Keratinocyte (primary cell): Measurements from ENCODE around the gene WDR6. TPM values are rescaled to one million over a fixed set of nuclear protein-coding genes. Genes with fewer than 3 reads are reported as not detected.

Experiments
- DNase-seq: peaks from one replicate; pipeline ENCODE4 v3.0.0-alpha.2; 2011; ENCODE audit warnings: low read depth, missing footprints, low spot score
- FAIRE-seq: peaks from 2 replicates; lab custom pipeline; 2011; peaks lifted over from hg19 to GRCh38; lab: Jason Lieb, UNC
- H2AFZ ChIP-seq: 2 replicates; pipeline ENCODE4 v1.6.0; 2012; ENCODE audit warnings: low read length, control low read depth, inconsistent platforms; ENCODE audit not compliant: control insufficient read depth
- H3K27ac ChIP-seq: 2 replicates; pipeline ENCODE4 v1.5.1; 2011; ENCODE audit warnings: low read length; ENCODE audit not compliant: control insufficient read depth, insufficient read depth
- H3K27me3 ChIP-seq: 3 replicates; pipeline ENCODE4 v1.6.0; 2011; ENCODE audit warnings: low read length; ENCODE audit not compliant: control insufficient read depth, insufficient read depth; ENCODE audit errors: extremely low read depth
- H3K36me3 ChIP-seq, 2 experiments: 2 replicates in 1 of 2; 3 replicates in 1 of 2; pipeline ENCODE4 v1.5.1; 2011; ENCODE audit warnings: low read length in 2 of 2, mild to moderate bottlenecking in 1 of 2; ENCODE audit not compliant: control insufficient read depth in 2 of 2, insufficient read depth in 2 of 2; ENCODE audit errors: extremely low read depth in 1 of 2
- H3K4me1 ChIP-seq: 3 replicates; pipeline ENCODE4 v1.5.1; 2011; ENCODE audit warnings: low read length; ENCODE audit not compliant: control insufficient read depth, insufficient read depth; ENCODE audit errors: extremely low read depth
- H3K4me2 ChIP-seq: 3 replicates; pipeline ENCODE4 v1.6.0; 2011; ENCODE audit warnings: low read depth, low read length; ENCODE audit not compliant: control insufficient read depth, insufficient read depth; ENCODE audit errors: extremely low read depth
- H3K4me3 ChIP-seq, 3 experiments: fragments of 200-600 bp in 1 of 3; sonication (generic) in 1 of 3; 2 replicates in 2 of 3; 3 replicates in 1 of 3; pipeline ENCODE4 v1.5.1; 2011 to 2016; ENCODE audit warnings: low read length in 3 of 3, mild to moderate bottlenecking in 3 of 3, control low read depth in 2 of 3, inconsistent platforms in 1 of 3, low read depth in 1 of 3, mixed read lengths in 1 of 3, mixed run types in 1 of 3, moderate library complexity in 1 of 3; ENCODE audit not compliant: control insufficient read depth in 2 of 3, insufficient read depth in 2 of 3; ENCODE audit errors: extremely low read depth in 1 of 3
- H3K79me2 ChIP-seq: 2 replicates; pipeline ENCODE4 v1.6.0; 2012; ENCODE audit warnings: low read length; ENCODE audit not compliant: control insufficient read depth, insufficient read depth
- H3K9ac ChIP-seq: 3 replicates; pipeline ENCODE4 v1.6.0; 2011; ENCODE audit warnings: low read length; ENCODE audit not compliant: control insufficient read depth, insufficient read depth; ENCODE audit errors: extremely low read depth
- H3K9me1 ChIP-seq: 3 replicates; pipeline ENCODE4 v1.6.0; 2011; ENCODE audit warnings: low read length; ENCODE audit not compliant: control insufficient read depth, insufficient read depth; ENCODE audit errors: extremely low read depth
- H3K9me3 ChIP-seq: 2 replicates; pipeline ENCODE4 v1.5.1; 2012; ENCODE audit warnings: low read depth, low read length; ENCODE audit not compliant: control insufficient read depth
- H4K20me1 ChIP-seq: 3 replicates; pipeline ENCODE4 v1.6.0; 2011; ENCODE audit warnings: low read length; ENCODE audit not compliant: control insufficient read depth, insufficient read depth; ENCODE audit errors: extremely low read depth
- EZH2 ChIP-seq: IDR thresholded peaks from one replicate; pipeline ENCODE4 v1.6.1; 2012; ENCODE audit warnings: inconsistent platforms, mild to moderate bottlenecking, low read length, moderate library complexity
- dilution Hi-C: fragments of 300-500 bp; cut with MboI; formaldehyde crosslinking; loops from one replicate; pipeline ENCODE4 v1.7.0; 2020; ENCODE audit warnings: low sequenced_read_pairs; ENCODE audit not compliant: extremely low pct_ligation_motif_present
- polyA plus RNA-seq, 5 experiments: library from polyadenylated mRNA; depleted of rRNA in 3 of 5; stranded (reverse) in 3 of 5; stranded (forward) in 1 of 5; unstranded in 1 of 5; fragments of >200 nt; gene quantifications; 1 replicate in 1 of 5; 2 replicates in 3 of 5; 3 replicates in 1 of 5; pipeline versions ENCODE4 v1.2.1 to v1.2.3, GENCODE V29; 2011 to 2012; ENCODE audit warnings: missing spikeins in 2 of 5, low read depth in 1 of 5, low replicate concordance in 1 of 5
- TF ChIP-seq, protein P1 (sequence below), 3 experiments: IDR thresholded peaks in 1 of 3; conservative IDR thresholded peaks in 1 of 3; optimal IDR thresholded peaks in 1 of 3; 2 replicates in 2 of 3; 3 replicates in 1 of 3; pipeline versions ENCODE3 to v1.5.1; 2011; ENCODE audit warnings: low read length in 3 of 3, mild to moderate bottlenecking in 3 of 3, moderate library complexity in 2 of 3, control low read depth in 1 of 3, inconsistent platforms in 1 of 3; ENCODE audit not compliant: insufficient read depth in 2 of 3; ENCODE audit errors: extremely low read depth in 1 of 3

Gene WDR6
- polyA plus RNA-seq, 1 donor (not counting 4 experiments of a cell fraction or from before 2014, with no cell fraction given): 61.5 TPM

DNA sequence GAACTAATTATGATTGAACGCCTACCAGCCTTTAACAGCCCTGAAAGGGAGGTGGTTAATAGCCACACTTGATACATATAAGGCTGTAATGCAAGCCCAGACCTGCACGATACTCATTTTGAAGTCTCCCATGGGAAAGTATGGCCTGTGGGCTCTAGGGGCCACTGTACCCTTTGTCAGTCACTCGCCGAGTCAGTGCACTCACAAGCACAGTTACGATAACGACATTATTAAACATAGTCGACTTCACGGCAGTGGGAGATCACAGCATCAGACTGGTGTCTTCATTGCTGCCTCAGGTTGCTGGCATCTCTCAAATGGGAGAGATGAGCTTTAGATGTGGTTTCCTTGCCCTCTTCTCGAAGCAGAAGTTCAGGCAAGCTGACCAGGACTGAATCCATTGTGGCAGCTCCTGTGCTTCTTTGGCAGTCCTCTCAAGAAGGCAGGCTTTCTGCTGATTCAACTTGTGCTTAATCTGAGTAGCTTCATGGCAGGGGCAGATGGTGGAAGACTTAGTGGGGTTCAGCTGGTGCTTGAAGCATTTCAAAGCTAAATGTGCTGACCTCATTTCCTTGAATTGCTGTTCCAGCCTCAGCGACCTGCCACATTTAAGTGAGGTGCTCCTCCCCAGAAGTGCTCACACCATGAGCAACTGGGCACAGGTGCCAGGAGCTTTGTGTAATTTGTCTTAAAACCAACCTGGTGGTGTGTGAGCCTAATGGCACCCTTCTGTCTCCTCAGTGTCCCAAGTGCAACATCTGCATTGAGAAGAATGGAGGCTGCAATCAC is 32.9 kb upstream of the WDR6 start:
- TF ChIP-seq, protein P1, sequence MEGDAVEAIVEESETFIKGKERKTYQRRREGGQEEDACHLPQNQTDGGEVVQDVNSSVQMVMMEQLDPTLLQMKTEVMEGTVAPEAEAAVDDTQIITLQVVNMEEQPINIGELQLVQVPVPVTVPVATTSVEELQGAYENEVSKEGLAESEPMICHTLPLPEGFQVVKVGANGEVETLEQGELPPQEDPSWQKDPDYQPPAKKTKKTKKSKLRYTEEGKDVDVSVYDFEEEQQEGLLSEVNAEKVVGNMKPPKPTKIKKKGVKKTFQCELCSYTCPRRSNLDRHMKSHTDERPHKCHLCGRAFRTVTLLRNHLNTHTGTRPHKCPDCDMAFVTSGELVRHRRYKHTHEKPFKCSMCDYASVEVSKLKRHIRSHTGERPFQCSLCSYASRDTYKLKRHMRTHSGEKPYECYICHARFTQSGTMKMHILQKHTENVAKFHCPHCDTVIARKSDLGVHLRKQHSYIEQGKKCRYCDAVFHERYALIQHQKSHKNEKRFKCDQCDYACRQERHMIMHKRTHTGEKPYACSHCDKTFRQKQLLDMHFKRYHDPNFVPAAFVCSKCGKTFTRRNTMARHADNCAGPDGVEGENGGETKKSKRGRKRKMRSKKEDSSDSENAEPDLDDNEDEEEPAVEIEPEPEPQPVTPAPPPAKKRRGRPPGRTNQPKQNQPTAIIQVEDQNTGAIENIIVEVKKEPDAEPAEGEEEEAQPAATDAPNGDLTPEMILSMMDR (optimal IDR thresholded peaks at IDR 0.05 in 1 of 3, IDR thresholded peaks at IDR 0.05 in 1 of 3, conservative IDR thresholded peaks at IDR 0.05 in 1 of 3; ENCODE audit: extremely low read depth in 1 of 3, insufficient read depth in 2 of 3, low read length in 3 of 3): no peak
- no peak for TF ChIP-seq EZH2
- H2AFZ ChIP-seq: no peak overlapping the region
- peaks cover 8% of the 10 kb centered on the region for H3K4me1 ChIP-seq
- no peaks in the 10 kb centered on the region for H3K79me2 ChIP-seq
- H3K9ac ChIP-seq: no peak overlapping the region
- no peaks in the 10 kb centered on the region for H3K9me3 ChIP-seq
- FAIRE-seq (no peak), DNase-seq (no peak)
- H3K4me2 ChIP-seq: no peak overlapping the region
- no peaks in the 10 kb centered on the region for H3K9me1 ChIP-seq
- H3K4me3 ChIP-seq: no peak overlapping the region
- no peaks in the 10 kb centered on the region for H4K20me1 ChIP-seq
- dilution Hi-C loops: no loop called here
- H3K27ac ChIP-seq: no peak overlapping the region
- peaks cover 42 to 50% of the 10 kb centered on the region in 2 experiments for H3K36me3 ChIP-seq
- no peaks in the 10 kb centered on the region for H3K27me3 ChIP-seq

DNA sequence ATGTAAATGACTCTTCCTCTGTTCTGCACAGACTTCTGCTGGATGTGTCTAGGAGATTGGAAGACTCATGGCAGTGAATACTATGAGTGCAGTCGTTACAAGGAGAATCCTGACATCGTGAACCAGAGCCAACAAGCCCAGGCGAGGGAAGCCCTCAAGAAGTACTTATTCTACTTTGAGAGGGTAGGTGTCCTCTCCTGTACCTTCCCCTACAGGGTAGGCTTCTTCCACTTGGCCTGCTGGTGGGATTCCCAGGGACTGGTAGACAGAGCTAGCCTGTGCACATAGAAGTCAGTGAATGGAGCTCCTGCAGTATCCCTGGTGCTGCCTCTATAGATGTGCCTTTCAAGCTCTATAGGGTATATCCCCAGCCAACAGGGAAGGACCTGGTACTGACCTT is 27.7 kb upstream of the WDR6 start:
- H2AFZ ChIP-seq: no peak overlapping the region
- H3K9me1 ChIP-seq: no peaks in the 10 kb centered on the region
- H3K4me2 ChIP-seq: no peak overlapping the region
- H3K9me3 ChIP-seq: no peaks in the 10 kb centered on the region
- peaks cover 52 to 66% of the 10 kb centered on the region in 2 experiments for H3K36me3 ChIP-seq
- FAIRE-seq (no peak), DNase-seq (no peak)
- H3K9ac ChIP-seq: no peak overlapping the region
- no peaks in the 10 kb centered on the region for H3K4me1 ChIP-seq
- no peak overlapping the region for H3K4me3 ChIP-seq
- H4K20me1 ChIP-seq: no peaks in the 10 kb centered on the region
- no peaks in the 10 kb centered on the region for H3K79me2 ChIP-seq
- no peaks in the 10 kb centered on the region for H3K27me3 ChIP-seq
- no peak for TF ChIP-seq EZH2
- TF ChIP-seq, protein P1 (optimal IDR thresholded peaks at IDR 0.05 in 1 of 3, IDR thresholded peaks at IDR 0.05 in 1 of 3, conservative IDR thresholded peaks at IDR 0.05 in 1 of 3; ENCODE audit: extremely low read depth in 1 of 3, insufficient read depth in 2 of 3, low read length in 3 of 3): no peak
- dilution Hi-C loops: no loop called here
- no peak overlapping the region for H3K27ac ChIP-seq
